Measurements from ENCODE around the gene MALRD1.
"Not testable (repeated sequence)": the region's sequence is repeated elsewhere in the genome, so short reads cannot be mapped to it uniquely, and the experiment has no call there.

MALRD1 gene

GRCh38 chr10:19710600-19710999 lies 662.0 kb downstream of the MALRD1 start:
- DNase-seq (ENCODE audit: low read depth in 2 of 2): no peak

DNA sequence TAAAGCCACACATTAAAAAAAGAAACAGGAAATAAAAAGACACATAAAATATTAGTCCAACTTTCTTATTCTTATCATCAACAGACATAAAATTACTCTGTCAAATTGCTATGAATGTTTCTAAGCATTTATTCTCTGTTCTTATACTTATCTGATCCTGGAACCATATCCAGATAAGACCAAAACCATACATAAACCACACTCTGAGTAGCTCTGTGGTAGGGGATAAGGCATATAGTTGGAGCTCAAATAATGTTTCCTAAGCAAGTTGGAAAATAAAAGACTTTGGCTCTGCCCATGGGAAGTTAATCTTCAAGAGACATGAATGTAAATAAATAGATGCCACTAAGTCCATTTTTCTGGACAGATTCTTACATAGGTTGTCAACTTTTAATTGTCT lies 664.6 kb downstream of the MALRD1 start:
- no peak for DNase-seq (ENCODE audit: low read depth in 2 of 2)

DNA sequence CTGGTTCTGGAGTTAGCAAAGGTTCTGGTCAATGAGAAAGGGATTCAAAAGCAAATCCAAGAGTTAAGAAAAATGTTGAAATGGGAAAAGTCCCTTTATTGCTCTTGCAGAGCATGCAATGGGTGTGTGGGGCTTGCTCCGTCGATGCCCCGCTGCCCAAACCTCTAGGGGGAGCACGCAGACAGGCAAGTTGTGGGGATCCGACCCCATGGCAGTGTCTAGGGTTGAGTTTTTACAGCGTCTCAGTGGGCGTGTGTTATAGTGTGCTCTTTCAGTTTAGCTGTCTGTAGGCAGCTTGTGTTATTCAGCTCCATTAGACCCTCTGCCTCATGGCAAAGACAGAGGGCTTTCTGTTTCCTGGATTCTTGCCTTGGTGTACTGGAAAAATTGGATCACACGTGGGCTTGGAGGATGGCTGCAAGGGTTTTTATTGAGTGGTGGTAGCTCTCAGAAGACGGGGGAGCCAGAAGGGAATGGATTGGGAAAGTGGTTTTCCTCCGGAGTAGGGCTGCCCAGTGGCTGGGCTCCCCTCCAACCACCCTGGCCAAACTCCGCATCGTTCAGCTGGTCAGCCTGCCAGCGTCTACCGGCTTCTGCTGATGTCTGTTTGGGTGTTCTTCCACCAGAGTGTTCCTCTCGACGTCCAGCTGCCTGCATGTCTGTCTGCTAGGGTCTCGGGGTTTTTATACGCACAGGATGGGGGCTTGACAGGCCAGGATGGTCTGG lies 665.4 kb downstream of the MALRD1 start:
- no peak for DNase-seq (ENCODE audit: low read depth in 2 of 2)

GRCh38 chr10:19719284-19719683 lies 670.7 kb downstream of the MALRD1 start:
- no peak for DNase-seq (ENCODE audit: low read depth in 2 of 2)

DNA sequence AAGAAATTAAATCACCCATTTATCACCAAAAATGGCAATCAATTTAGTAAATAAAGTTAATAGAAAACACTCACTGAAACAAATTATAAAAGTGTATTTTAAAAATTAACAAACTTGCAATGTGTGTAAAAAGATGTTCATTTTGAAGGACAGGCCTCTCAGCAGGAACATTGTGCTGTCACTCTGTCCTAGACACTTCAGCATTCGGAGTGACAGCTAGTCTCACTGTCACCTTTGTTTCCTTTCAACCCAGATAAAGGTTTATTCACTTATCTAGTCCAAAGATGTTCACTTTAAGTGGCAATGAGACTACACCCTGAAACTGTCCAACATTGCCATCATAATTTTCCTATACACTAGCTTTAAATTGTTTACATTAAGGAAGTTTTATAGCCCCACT lies 675.7 kb downstream of the MALRD1 start:
- DNase-seq (ENCODE audit: low read depth in 2 of 2): no peak

DNA sequence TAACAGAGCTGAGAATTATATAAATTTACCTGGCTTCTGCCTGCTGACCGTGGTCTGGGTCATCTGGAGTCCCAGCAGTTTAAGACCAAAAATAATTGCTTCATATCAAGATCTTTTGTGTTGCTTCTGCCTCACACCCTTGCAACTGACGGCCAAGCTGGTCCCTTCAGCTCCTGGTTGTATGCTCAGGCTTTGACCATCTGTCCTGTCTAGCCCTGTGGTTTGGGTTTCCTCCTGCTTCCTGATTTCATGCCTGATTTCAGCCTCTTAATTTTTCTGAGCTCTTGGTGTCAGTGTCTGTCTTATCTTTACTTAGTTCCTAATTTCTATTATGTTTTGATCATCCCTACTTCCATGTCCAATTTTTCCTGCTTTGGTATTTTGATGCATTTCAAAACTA lies 679.8 kb downstream of the MALRD1 start:
- no peak for DNase-seq (ENCODE audit: low read depth in 2 of 2)

DNA sequence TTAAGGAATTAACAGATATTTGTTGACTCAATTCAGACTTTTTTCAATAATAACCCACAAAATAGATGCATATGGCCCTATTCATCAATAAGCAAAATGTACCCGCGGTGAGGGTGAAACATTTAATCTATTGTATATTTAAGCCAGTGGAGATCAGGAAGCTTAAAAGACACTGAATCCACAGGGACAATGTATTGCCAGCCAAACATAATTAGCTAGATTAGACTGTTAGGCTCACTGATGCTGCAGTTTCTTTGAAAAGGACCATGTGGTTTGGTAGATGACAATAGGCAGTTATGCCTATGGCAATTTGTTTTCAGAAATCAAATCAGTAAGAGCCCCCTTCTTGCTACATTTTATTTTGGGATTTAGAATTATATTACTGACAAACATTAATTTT lies 680.4 kb downstream of the MALRD1 start:
- DNase-seq (ENCODE audit: low read depth in 2 of 2): no peak

DNA sequence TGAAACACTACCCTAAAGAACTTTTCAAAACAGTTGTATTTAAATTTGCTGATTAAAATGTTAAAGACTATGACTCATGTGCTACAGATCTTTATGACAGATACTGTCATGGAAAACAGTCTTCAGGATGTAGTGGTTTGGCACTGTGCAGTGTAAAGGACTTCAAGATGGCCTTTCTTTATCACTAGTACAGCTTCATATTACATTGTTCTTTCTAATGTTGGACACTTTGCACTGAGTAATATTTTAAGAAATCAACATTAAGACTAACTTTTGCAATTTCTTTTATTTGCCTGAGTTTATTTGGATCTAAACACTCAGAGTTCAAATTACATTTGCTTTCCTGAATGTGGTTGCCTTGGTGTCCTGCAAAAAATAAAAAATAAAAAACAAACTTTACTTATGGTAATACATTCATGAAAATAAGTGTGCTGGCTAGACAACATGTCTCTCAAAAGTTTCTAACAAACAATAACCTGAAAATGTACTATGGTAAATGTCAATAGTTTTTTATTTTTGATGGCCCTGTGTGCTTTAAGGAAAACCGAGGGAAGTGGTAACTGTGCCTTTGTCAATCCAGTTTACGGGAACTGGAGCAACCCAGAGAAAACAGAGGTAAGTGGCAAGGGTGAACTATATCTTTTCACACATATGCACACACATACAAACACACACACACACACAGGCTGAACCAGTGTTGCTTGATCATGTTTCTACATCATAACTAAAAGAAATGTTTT lies 681.7 kb downstream of the MALRD1 start:
- DNase-seq (ENCODE audit: low read depth in 2 of 2): no peak

DNA sequence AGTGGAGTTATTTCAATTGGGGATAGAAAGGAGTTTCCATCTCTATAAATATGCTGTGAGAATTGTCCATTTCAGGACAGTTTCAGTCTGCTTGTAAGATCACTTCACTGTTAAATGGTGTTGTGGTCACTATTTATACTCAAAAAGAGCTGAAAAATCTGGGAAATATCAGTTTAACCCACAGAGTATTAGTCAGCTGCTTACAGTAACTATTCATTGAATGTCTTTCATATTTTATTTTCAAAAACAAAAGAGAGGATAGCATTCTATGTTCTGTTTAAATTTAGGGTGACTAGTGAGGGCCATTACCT lies 682.3 kb downstream of the MALRD1 start:
- DNase-seq (ENCODE audit: low read depth in 2 of 2): no peak

DNA sequence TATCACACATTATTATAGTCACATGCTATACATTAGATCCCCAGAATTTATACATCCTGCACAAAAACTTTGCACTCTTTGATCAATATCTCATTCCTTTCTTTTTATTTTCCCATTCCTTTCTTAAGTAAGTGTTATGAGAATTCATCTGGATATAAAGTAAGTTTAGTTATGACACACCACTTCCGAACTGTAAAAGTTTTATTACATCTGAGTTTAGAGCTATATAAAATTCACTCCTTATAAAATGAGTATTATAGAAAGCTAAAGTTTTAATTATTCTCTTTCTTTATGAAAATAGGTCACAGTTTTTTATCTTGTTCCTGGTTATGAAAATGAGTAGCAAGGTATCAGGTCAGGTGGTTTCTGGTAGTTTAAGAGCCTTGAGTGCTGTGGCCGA lies 683.0 kb downstream of the MALRD1 start:
- DNase-seq (ENCODE audit: low read depth in 2 of 2): no peak

GRCh38 chr10:19738440-19738839 lies 689.8 kb downstream of the MALRD1 start:
- DNase-seq (ENCODE audit: low read depth in 2 of 2): no peak

DNA sequence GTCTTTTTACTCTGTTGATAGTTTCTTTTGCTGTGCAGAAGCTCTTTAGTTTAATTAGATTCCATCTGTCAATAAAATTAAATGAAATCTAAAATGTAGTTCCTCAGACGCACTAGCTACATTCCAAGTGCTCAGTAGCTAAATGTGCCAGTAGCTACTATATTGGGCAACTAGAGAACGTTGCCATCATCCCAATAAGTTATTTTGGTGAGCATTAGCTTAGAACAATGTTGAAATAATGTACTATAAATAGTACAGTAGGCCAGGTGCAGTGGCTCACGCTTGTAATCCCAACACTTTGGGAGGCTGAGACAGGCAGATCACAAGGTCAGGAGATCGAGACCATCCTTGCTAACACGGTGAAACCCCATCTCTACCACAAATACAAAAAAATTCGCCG lies 690.6 kb downstream of the MALRD1 start:
- DNase-seq (ENCODE audit: low read depth in 2 of 2): not testable (repeated sequence)

DNA sequence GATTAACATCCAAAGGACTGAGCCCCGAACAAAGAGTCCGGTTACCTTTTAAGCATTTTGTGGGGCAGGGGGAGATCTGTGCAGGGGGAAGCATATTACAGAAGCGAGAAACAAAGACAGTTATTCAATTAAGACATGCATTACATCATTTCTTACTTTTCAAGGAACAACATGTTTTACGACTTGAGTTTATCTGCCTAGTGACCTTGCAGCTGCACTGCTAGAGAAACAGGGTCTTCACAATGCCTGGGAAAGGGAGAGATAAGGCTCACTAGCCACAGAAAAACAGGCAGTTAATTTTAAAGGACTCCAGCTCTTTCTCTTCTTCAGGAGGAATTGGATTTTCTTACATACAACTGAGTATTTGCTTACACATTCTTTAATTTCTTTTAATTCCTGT lies 693.5 kb downstream of the MALRD1 start:
- not testable (repeated sequence) for DNase-seq (ENCODE audit: low read depth in 2 of 2)

- no peak for DNase-seq (ENCODE audit: low read depth in 2 of 2)
These were observed 697.1 kb downstream of the MALRD1 start for GRCh38 chr10:19745672-19746071.

GRCh38 chr10:19749185-19749729 lies 700.7 kb downstream of the MALRD1 start:
- DNase-seq (ENCODE audit: low read depth in 2 of 2): no peak

DNA sequence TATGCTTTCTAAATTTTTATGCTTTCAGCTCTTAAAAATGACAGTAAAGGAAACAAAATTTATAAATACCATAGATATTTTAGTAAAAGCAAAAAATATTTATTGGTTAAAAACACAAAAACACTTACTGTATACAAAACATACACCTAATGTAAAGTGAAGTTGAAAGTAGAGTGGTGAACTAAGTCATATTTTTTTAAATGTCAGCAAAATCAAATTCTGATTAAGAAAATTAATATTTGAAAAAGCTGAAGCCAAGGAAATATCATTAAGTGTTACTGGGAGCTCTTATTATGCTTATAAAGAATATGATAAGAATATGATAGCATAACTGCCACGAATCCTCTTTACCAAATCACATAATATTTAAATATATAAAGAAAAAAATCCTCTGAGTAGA lies 702.4 kb downstream of the MALRD1 start:
- no peak for DNase-seq (ENCODE audit: low read depth in 2 of 2)

- no peak for DNase-seq (ENCODE audit: low read depth in 2 of 2)
These were observed 708.3 kb downstream of the MALRD1 start for GRCh38 chr10:19756919-19757318.

DNA sequence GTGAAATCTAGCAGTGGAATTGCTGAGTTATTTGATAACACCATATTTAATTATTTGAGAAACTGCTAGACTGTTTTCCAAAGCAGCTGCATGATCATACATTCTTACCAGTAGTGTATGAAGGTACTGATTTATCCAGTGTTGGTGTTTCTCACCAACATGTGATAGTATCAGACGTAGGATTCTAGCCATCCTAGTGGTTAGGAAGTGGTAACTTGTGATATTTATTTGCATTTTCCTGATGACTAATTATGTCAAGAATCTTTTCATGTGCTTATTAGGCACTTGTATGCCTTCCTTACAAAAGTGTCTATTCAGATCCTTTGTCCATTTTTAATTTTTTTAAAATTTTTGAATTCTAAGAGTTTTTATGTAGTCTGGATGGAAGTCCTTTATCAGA lies 713.4 kb downstream of the MALRD1 start:
- DNase-seq (ENCODE audit: low read depth in 2 of 2): no peak

- DNase-seq (ENCODE audit: low read depth in 2 of 2): no peak
These were observed 715.5 kb downstream of the MALRD1 start for GRCh38 chr10:19764111-19764510.

DNA sequence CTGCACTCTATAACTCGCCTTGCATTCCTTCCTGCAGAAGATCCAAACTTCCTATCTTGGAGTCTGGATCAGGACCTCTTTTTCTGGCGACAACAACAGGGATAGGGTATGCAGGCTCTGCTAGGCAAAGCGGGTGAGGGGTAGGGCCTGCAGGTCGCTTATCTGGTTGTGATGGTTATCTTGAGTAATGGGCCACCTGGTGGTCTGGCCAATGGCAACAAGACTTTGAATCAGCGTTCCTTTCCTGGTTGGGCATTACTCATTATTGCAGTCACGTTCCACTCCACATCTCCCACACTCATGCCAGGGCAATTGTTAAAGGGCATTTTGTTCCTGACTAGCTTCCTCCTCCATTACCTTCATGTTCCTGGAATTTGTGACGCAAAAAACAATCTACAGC lies 719.3 kb downstream of the MALRD1 start:
- DNase-seq (ENCODE audit: low read depth in 2 of 2): no peak

DNA sequence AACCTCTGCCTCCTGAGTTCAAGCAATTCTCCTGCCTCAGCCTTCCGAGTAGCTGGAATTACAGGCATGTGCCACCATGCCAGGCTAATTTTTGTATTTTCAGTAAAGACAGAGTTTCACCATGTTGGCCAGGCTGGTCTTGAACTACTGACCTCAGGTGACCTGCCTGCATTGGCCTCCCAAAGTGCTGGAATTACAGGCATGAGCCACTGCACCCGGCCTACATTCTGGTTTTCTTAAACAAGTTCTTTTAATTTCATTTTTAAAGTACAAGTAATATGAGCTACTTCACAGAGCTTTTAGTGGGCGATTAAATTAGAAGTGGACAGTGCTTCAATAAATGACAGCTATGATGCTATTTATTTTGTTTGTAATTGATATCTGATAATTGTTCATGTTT lies 721.2 kb downstream of the MALRD1 start:
- not testable (repeated sequence) for DNase-seq (ENCODE audit: low read depth in 2 of 2)

DNA sequence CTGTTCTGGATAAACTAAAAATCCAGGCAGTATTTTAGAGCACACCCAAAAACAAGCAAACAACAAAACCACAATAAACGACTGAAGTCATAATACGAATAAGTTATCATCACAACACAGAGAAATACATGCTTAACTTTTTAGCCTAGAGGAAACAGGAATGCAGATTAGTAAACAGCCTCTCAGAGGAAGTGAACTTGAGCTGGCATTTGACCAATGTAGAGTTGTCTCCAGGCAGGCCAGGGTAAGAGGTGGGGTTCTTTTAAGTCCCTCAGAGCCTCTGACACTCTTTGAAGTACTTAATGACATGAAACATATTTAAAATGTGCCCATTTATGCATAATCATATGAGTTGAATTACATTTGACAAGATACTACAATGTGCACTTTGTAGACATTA lies 724.4 kb downstream of the MALRD1 start:
- no peak for DNase-seq (ENCODE audit: low read depth in 2 of 2)

GRCh38 chr10:19775296-19775695 lies 726.7 kb downstream of the MALRD1 start:
- DNase-seq (ENCODE audit: low read depth in 2 of 2): no peak
